Measurements from ENCODE around the gene KCNK6. TPM values are rescaled to one million over a fixed set of nuclear protein-coding genes. Genes with fewer than 3 reads are reported as not detected.

The KCNK6 gene
- total RNA-seq, 4 donors from 2014 or later, result 0.67 to 4.4 (median 1.2) TPM

DNA sequence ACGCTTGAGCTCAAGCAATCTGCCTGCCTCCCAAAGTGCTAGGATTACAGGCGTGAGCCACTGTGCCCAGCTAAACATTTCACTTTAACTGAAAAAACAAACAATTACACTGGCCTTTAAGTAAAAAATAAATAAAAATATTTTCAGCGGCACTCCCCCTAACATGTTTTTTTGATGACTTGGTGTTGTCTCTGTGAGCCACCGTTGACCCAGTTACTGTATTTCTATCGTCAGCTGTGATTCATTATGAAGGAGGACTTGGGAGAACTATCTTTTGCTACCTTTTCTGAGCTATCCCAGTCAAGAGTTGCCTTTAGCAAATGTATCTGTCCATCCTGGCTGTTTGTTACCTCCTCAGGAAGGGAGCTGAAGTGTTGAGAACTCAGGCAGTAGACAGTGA, 34.1 kb upstream of the KCNK6 start:
- no peaks in the 10 kb centered on the region for H3K27me3 ChIP-seq
- intact Hi-C loops (cut with DNase I), result no loop called here
- TF ChIP-seq, protein P1, sequence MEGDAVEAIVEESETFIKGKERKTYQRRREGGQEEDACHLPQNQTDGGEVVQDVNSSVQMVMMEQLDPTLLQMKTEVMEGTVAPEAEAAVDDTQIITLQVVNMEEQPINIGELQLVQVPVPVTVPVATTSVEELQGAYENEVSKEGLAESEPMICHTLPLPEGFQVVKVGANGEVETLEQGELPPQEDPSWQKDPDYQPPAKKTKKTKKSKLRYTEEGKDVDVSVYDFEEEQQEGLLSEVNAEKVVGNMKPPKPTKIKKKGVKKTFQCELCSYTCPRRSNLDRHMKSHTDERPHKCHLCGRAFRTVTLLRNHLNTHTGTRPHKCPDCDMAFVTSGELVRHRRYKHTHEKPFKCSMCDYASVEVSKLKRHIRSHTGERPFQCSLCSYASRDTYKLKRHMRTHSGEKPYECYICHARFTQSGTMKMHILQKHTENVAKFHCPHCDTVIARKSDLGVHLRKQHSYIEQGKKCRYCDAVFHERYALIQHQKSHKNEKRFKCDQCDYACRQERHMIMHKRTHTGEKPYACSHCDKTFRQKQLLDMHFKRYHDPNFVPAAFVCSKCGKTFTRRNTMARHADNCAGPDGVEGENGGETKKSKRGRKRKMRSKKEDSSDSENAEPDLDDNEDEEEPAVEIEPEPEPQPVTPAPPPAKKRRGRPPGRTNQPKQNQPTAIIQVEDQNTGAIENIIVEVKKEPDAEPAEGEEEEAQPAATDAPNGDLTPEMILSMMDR (IDR thresholded peaks at IDR 0.05), result no peak
- TF ChIP-seq POLR2A (IDR thresholded peaks at IDR 0.05), result no peak
- no peak overlapping the region for H3K4me3 ChIP-seq (replicated peaks in 1 of 3)
- H3K27ac ChIP-seq, result no peak overlapping the region
- no peak for DNase-seq
- H3K9me3 ChIP-seq, result no peaks in the 10 kb centered on the region
- H3K4me1 ChIP-seq, result peaks cover 20 to 46% of the 10 kb centered on the region in 2 donors
- peaks cover 15 to 17% of the 10 kb centered on the region in 2 donors for H3K36me3 ChIP-seq
- WGBS, 2 donors, result 86 to 89% methylated on average over 5 of the region's 5 CpGs

DNA sequence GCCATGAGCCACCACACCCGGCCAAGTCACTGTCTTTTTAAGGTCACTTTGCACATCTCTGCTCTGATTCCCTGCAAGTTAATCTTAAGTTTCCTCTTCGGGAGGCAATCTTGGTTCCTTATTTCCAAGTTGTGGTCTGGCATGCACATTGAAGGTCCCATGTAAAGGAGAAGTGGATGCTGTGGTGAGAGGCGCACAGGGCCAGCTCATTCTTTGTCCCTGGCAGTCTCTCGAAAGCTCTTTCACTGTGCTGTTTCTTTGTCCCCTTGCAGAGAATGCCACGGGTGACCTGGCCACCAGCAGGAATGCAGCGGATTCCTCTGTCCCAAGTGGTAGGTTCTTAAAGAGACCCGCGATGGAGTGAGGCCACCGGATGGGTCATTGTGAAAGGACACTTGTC, 32.0 kb upstream of the KCNK6 start:
- peaks cover 19 to 20% of the 10 kb centered on the region in 2 donors for H3K36me3 ChIP-seq
- 75 to 76% methylated on average over 9 of the region's 9 CpGs for WGBS, 2 donors
- H3K4me1 ChIP-seq, result peaks cover 20 to 40% of the 10 kb centered on the region in 2 donors
- H3K4me3 ChIP-seq (replicated peaks in 1 of 3), result no peak overlapping the region
- DNase-seq, result no peak
- no peaks in the 10 kb centered on the region for H3K27me3 ChIP-seq
- no peaks in the 10 kb centered on the region for H3K9me3 ChIP-seq
- intact Hi-C loops (cut with DNase I), result no loop called here
- no peak overlapping the region for H3K27ac ChIP-seq
- TF ChIP-seq, protein P1 (IDR thresholded peaks at IDR 0.05), result no peak
- TF ChIP-seq POLR2A (IDR thresholded peaks at IDR 0.05), result no peak

DNA sequence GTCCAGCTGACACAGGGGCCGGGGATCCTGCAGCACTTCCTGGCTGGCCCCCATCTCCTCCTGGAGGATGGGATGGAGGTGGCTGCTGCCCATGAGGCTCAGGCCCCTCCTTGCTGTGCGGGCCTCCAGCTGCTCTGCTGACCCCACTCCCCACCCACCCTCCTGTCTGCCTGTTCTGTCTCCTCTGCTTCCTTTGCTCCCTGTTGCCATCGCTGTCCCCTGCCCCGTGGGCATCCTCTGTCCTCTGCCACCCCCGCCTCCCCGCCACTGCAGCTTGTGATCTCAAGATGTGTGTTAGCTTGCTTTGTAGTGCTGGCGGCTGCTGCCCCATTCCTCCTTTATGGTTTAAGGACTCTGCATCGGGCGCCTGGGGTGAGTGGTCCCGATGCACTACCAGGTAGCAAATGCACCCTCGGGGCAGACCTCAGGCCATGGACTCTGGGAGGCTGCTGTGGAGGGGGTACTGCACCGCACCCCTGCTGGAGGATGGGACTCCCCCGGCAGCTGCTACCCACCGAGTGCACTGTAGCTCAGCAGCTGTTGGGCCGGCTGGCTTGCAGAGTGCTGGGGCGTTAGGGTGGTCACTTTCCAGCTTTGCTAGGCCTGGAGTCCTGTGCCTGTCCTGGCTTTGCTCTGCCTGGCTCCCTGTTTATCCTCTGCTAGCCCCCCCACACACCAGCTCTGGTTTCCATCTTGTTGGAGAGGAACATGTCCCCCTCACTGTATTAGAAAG, 31.4 kb upstream of the KCNK6 start:
- no peaks in the 10 kb centered on the region for H3K27me3 ChIP-seq
- peaks cover 20 to 34% of the 10 kb centered on the region in 2 donors for H3K4me1 ChIP-seq
- WGBS, 2 donors, result 78 to 94% methylated on average over 11 to 15 of the region's 16 CpGs
- intact Hi-C loops (cut with DNase I), result no loop called here
- H3K9me3 ChIP-seq, result no peaks in the 10 kb centered on the region
- DNase-seq, result no peak
- no peak overlapping the region for H3K27ac ChIP-seq
- peaks cover 26 to 27% of the 10 kb centered on the region in 2 donors for H3K36me3 ChIP-seq
- no peak for TF ChIP-seq POLR2A (IDR thresholded peaks at IDR 0.05)
- TF ChIP-seq, protein P1 (IDR thresholded peaks at IDR 0.05), result no peak
- no peak overlapping the region for H3K4me3 ChIP-seq (replicated peaks in 1 of 3)

DNA sequence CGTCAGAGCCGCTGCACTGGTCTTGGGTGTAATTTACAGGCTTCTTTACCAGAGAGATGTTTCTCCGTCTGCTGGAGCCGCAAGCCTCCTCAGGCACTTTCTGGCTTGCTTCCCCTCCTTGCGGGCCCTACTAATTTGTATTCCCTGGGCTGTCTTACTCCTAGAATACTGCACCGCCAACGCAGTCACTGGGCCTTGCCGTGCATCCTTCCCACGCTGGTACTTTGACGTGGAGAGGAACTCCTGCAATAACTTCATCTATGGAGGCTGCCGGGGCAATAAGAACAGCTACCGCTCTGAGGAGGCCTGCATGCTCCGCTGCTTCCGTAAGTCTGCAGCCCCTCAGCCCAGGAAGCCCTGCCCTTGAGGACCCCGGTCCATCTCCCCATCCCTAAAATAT, 29.7 kb upstream of the KCNK6 start:
- no peak for DNase-seq
- 82 to 87% methylated on average over 13 to 14 of the region's 15 CpGs for WGBS, 2 donors
- Histone ChIP-seq H3K36me3 (peaks cover 28% of the 10 kb centered on the region in 2 donors), H3K4me3 (replicated peaks in 1 of 3) (no peak overlapping the region), H3K4me1 (peaks cover 15 to 25% of the 10 kb centered on the region in 2 donors), H3K27me3 (no peaks in the 10 kb centered on the region), H3K27ac (peak overlapping the region; percentile 69 to 84 (median 80)), H3K9me3 (no peaks in the 10 kb centered on the region)
- intact Hi-C loops (cut with DNase I), result no loop called here
- TF ChIP-seq, protein P1 (IDR thresholded peaks at IDR 0.05), result no peak
- no peak for TF ChIP-seq POLR2A (IDR thresholded peaks at IDR 0.05)

DNA sequence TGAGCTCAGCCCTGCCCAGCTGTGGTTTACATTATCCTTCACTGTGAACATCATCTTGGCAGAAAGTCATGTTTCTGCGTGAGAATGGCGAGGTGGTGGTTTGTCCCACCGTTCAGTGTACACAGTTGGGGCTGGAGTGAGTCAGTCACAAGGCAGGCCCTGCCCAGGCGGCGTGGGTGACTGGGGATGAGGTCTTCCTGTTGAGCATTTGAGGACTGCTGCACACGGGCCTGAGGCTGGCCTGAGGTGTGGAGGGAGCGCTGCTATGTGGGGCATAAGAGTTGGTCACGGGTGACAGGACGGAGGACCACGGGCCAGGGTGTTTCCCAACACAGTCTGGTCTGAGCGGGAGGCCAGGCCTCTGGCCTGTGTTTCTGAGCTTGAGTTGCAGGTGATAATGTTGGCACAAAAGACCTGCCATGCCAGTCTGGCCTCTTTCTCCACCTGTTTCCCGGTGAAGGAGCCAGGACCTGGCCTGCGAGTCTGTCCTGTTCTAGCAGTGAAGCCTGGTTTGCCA, 29.0 kb upstream of the KCNK6 start:
- Histone ChIP-seq H3K27ac (peak overlapping the region; percentile 69 to 84 (median 80)), H3K36me3 (peaks cover 28% of the 10 kb centered on the region in 2 donors), H3K4me1 (peaks cover 15 to 22% of the 10 kb centered on the region in 2 donors), H3K9me3 (no peaks in the 10 kb centered on the region), H3K27me3 (no peaks in the 10 kb centered on the region), H3K4me3 (replicated peaks in 1 of 3) (no peak overlapping the region)
- intact Hi-C loops (cut with DNase I), result no loop called here
- peak; percentile 97 for DNase-seq
- WGBS, 2 donors, result 33 to 49% methylated on average over 8 to 10 of the region's 13 CpGs
- TF ChIP-seq POLR2A (IDR thresholded peaks at IDR 0.05), result peak in 1 of 2 donors; percentile 52
- TF ChIP-seq, protein P1 (IDR thresholded peaks at IDR 0.05), result no peak

All from thyroid gland (tissue), 4 donors.